GM21423 (cell line): ENCODE data around the gene KLHL28.

Experiments used
- ATAC-seq: cut with Tn5 transposase; IDR thresholded peaks from one replicate; pipeline ENCODE4 v1.9.1; 2021; ENCODE audit warnings: mild to moderate bottlenecking, moderate library complexity; ENCODE audit not compliant: unreplicated experiment

Gene KLHL28

DNA sequence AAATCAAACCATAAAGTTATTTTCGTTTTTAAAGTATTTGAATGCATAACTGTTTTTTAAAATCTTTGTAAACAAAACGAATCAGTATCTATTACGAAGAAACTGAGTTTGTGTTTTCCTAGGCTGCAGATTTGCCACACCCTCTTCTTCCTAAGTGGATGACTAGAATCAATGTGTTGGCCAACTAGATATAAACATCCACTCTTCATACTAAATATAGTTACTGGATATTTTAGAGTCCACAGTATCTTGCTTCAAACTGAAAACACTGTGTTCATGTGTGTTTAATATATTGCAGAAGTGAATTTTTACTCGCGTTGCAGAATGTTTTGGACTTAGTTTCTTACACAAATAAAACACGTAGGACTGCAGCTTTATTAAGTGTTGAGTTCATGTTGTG, 63.2 kb downstream of the KLHL28 start:
- no peak for ATAC-seq

DNA sequence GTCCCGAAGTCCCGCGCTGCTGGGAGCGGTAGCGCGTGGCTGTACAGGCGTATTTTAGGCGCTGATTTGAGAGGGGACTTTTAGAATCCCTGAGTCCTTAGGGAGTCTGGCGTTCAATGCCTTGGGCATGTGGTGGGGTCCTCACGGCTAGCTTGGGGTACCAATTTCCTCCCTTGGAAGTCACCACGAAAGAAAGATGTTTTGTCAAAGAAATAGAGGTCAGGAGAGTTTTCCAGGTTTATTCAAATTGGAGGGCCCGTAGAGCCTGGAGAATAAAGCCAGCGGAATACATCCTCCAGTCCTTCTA, 63.9 kb downstream of the KLHL28 start:
- ATAC-seq, result no peak

DNA sequence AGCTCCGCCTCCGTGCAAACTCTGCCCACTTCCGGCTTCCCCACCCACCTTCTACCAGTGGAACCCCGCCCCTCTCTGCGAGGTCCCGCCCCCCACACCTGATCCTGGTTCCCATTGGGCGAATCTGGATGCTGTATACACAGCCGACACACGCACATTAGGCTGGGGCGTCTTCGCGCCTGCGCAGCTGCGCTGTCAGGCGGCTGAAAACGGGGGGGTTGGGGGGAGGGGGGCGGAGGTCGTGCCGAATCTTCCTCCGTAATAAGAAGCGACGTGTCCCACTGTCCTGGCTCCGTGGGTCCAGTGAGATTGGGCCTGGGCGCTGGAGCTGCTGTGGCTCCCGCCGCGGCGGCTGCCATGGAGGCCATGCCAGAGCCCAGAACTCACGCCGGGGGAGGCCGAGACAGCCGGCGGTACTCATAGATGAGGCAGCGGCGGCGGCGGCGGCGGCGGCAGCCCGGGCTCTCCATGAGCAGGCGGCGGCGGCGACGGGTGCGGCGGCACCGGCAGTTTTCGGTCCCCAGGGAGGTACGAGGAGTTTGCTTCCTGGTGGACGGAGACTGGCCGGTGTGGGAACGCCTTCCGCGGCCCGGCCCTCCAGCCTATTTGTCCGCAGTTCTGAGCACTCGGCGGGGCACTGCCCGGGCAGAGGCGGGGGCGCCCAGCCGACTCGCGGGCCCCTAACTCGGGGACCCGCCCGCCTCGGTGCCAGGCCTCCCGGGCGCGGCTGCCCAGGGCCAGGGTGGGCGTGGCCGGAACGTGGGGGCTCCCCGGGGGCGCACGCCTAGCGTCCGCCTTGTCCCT, 64.5 kb downstream of the KLHL28 start:
- ATAC-seq, result peak; percentile 92

DNA sequence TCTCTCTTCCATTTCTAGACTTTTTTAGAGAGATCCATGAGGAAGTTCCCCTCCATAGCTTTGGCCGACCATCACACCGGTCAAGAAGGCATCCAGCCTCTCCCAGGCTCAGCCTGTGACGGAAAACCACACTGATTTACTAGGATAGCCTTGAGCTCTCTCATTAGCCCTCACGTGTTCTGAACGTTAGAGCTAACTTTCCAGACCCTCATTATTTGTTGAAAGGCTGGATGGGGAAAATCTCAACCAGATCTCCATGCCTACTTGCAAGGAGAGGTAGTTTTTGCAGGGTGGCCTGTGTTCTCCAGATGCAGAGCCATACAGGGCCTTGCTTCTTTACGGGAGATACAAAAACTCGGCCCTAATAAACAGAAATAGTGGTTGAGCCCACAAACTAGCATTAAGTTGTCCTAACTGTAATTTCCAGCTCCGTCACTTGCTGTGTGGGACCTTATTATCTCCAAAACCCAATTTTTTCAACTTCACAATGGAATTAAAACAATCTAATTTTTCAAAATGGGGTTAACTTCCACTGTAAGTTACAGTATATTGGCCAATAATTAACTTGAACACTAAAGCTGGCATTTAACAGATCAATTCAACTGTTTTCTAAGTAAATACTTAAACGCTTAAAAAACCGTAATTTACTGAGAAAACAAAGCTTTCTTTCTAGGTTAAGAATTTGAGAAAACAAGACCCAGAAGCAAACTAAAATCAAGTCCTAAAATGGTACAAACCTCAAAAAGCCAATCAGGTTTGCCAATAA, 65.3 kb downstream of the KLHL28 start:
- no peak for ATAC-seq

GRCh38 chr14:44895716-44896115, 66.0 kb downstream of the KLHL28 start:
- no peak for ATAC-seq

DNA sequence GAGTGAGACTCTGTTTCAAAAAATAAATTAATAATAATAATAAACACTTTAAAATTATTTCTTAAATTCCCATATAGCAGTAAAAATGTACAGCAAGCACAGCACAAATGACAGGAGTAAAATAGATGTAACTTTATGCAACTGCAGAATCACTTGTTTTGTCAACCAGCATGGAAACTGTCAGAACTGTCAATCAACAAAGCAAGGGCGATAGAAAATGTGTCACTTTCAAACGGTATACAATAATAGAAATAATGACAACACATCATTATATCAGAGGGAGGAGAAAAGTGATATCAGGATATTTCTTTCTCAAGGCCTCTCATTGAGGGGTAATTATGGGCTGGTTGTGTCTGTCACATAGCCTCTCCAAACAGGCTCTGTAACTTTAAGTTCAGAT, 68.2 kb downstream of the KLHL28 start:
- ATAC-seq, result no peak

DNA sequence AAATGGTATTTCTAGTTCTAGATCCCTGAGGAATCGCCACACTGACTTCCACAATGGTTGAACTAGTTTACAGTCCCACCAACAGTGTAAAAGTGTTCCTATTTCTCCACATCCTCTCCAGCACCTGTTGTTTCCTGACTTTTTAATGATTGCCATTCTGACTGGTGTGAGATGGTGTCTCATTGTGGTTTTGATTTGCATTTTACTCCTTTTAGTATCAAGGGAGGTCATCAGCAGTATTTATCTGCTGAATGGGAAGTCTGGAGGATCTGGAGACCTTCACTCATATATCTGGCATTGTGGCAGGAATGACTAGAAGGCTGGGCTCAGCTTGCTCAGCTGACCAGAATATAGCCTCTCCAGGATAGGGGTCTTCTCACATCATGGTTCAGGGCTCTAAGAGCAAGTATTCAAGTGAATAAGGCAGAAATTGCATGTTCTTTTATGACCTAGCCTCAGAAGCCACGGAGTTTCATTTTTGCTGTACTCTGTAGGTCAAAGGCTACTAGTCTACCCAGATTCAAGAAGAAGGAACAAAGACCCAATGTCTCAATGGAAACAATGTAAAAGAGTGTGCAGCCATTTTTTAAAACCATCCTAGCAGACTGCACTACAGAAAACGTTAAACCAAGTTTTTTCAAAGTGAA, 69.9 kb downstream of the KLHL28 start:
- peak; percentile 40 for ATAC-seq

- no peak for ATAC-seq
These were observed 71.9 kb downstream of the KLHL28 start for GRCh38 chr14:44889595-44890471.

DNA sequence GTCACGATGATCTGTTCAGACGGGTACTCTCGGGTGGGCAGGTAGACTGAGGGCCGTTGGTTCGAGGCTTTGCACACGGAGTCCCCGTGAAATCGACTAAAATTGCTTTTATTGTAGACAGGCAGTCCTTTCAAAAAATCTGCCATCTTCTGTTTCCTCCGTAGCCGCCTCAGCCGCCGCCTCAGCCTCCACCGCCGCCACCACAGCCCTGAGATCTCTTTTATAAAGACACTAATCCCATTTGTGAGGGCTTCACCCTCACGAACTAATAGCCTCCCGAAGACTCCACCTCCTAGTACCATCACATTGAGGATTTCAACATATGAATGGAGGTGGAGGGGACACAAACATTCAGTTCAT, 74.2 kb downstream of the KLHL28 start:
- ATAC-seq, result no peak

- ATAC-seq, result no peak
These were observed 74.7 kb downstream of the KLHL28 start for GRCh38 chr14:44886860-44887595.

DNA sequence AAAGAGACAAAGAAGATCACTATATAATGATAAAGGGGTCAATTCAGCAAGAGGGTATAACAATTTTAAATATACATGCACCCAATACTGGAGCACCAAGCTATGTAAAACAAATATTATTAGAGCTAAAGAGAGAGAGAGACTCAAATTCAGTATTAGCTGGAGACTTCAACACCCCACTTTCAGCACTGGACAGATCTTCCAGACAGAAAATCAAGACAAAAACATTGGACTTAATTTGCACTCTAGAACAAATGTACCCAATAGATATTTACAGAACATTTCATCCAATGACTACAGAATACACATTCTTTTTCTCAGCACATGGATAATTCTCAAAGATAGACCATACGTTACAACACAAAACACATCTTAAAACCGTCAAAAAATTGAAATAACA, 81.0 kb downstream of the KLHL28 start:
- ATAC-seq, result no peak
